Measurements from ENCODE around the gene PDE2A.

DNA sequence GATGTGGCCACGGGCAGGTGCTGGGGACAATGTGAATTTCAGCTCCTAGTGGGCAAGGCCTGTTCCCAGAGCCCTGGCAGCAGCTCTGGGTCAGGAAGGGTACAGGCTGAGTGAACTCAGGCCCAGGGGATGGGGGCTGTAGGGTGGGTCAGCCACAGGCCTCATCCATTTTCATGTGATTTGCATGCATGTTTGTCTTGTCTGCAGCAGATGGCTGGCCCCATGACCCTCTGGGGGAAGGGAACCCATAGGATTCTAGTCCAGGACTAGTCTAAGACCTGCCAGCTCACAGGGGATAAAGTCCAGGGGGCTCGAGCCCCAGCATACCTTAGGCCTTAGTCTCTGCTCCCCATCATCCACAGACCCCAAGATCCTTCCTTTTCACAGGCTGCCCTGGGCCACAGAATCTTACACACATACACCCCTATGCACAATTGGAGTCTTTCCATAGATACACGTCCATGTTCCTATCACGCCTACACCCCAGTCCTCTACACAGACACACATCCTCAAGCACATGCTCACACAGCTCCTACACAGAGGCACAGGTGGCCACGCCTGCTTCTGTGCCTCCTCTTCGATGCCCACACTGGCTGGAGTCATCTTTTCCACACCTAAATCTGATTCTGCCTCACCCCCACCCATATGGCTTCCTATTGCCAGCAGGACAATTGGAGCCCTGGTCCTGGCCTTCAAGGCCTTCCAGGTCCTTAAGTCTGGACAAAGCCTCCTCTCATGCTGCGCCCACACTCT lies 25.7 kb downstream of the PDE2A start:
- TF ChIP-seq EP300 (IDR thresholded peaks at IDR 0.05) (no peak), CTCF (IDR thresholded peaks at IDR 0.05) (no peak)

All from esophagus muscularis mucosa (tissue), 3 donors.